ENCODE data around the gene TDRKH.

TDRKH gene

GRCh38 chr1:151762941-151763921 lies 27.1 kb downstream of the TDRKH start, which contains the start of gene MRPL9:
Gene MRPL9, minus strand, starts transcription at chr1:151763496. Its CDS starts 17 bp downstream, at chr1:151763479.
- H3K4me3 ChIP-seq (ENCODE audit: low read length): peak within 1 kb of the TSS; percentile 90
- no peak for TF ChIP-seq CTCF (conservative IDR thresholded peaks at IDR 0.05; ENCODE audit: low read depth, low read length)

GRCh38 chr1:151760597-151761385 lies 29.5 kb downstream of the TDRKH start:
- no peak for DNase-seq (ENCODE audit: low read depth)
- no peak overlapping the region for H3K4me3 ChIP-seq (ENCODE audit: low read length)
- TF ChIP-seq CTCF (conservative IDR thresholded peaks at IDR 0.05; ENCODE audit: low read depth, low read length): no peak

More at GRCh38 chr1:151762941-151763921, 27.1 kb downstream of the TDRKH start, which contains the start of gene MRPL9:
- peak; percentile 29 for DNase-seq (ENCODE audit: low read depth)

- no peak for TF ChIP-seq CTCF (conservative IDR thresholded peaks at IDR 0.05; ENCODE audit: low read depth, low read length)
- H3K4me3 ChIP-seq (ENCODE audit: low read length): no peak overlapping the region
- DNase-seq (ENCODE audit: low read depth): no peak
These were observed 31.1 kb downstream of the TDRKH start for GRCh38 chr1:151759241-151759640.

GRCh38 chr1:151756291-151756690 lies 34.0 kb downstream of the TDRKH start:
- no peak overlapping the region for H3K4me3 ChIP-seq (ENCODE audit: low read length)
- no peak for TF ChIP-seq CTCF (conservative IDR thresholded peaks at IDR 0.05; ENCODE audit: low read depth, low read length)
- no peak for DNase-seq (ENCODE audit: low read depth)

- no peak for DNase-seq (ENCODE audit: low read depth)
- TF ChIP-seq CTCF (conservative IDR thresholded peaks at IDR 0.05; ENCODE audit: low read depth, low read length): no peak
- no peak overlapping the region for H3K4me3 ChIP-seq (ENCODE audit: low read length)
These were observed 48.8 kb downstream of the TDRKH start for GRCh38 chr1:151741516-151741915.

- no peak for TF ChIP-seq CTCF (conservative IDR thresholded peaks at IDR 0.05; ENCODE audit: low read depth, low read length)
- no peak for DNase-seq (ENCODE audit: low read depth)
- H3K4me3 ChIP-seq (ENCODE audit: low read length): no peak overlapping the region
These were observed 50.5 kb downstream of the TDRKH start for GRCh38 chr1:151739590-151740355.
